Activated naive CD4-positive, alpha-beta T cell treated with anti-CD3 and anti-CD28 coated beads for 36 hours (primary cell): ENCODE data around the gene KCNN1. TPM values are rescaled to one million over a fixed set of nuclear protein-coding genes. Genes with fewer than 3 reads are reported as not detected.
A peak's percentile ranks its signal among the peaks of the same experiment; 100 is the strongest.

Source experiments
- CTCF ChIA-PET: fragments of 350-600 bp; sonication (Branson Sonifier 250); formaldehyde crosslinking; loops from one replicate; lab custom pipeline; 2021; ENCODE audit warnings: antibody characterized with exemption; lab: Charles Lee
- DNase-seq: peaks from one replicate; pipeline ENCODE4 v3.0.0-alpha.2; 2020
- H3K27ac Mint-ChIP-seq: one replicate; pipeline ENCODE4 v1.8.0; 2021; ENCODE audit warnings: mild to moderate bottlenecking, mixed read lengths
- H3K27me3 Mint-ChIP-seq: one replicate; pipeline ENCODE4 v1.8.0; 2021; ENCODE audit warnings: low read depth, mixed read lengths
- H3K36me3 Mint-ChIP-seq: one replicate; pipeline ENCODE4 v1.8.0; 2021; ENCODE audit warnings: low read depth, mixed read lengths
- H3K4me1 Mint-ChIP-seq: one replicate; pipeline ENCODE4 v1.8.0; 2021; ENCODE audit warnings: low read depth, mixed read lengths
- H3K4me3 Mint-ChIP-seq: one replicate; pipeline ENCODE4 v1.8.0; 2021; ENCODE audit warnings: mild to moderate bottlenecking, moderate library complexity, mixed read lengths
- H3K9me3 Mint-ChIP-seq: one replicate; pipeline ENCODE4 v1.8.0; 2021; ENCODE audit warnings: mixed read lengths
- intact Hi-C: fragments of 100-400 bp; cut with micrococcal nuclease; formaldehyde crosslinking; loops from one replicate; pipeline ENCODE4 v1.15.1; 2023
- total RNA-seq, 2 experiments: library from RNA; stranded (reverse); gene quantifications; one replicate each; pipeline ENCODE4 v1.2.3, GENCODE V29; 2021

KCNN1 gene
- total RNA-seq, 2 experiments from 2014 or later: 0.21 to 0.30 TPM

GRCh38 chr19:18009412-18010066, 42.6 kb downstream of the KCNN1 start:
- Mint-ChIP-seq H3K9me3 (no peaks in the 10 kb centered on the region), H3K4me3 (peak overlapping the region; percentile 75), H3K27ac (peak overlapping the region; percentile 86), H3K27me3 (no peaks in the 10 kb centered on the region), H3K4me1 (peaks cover 62% of the 10 kb centered on the region), H3K36me3 (peaks cover 37% of the 10 kb centered on the region)
- CTCF ChIA-PET: interaction anchor here (0.6 to 12.8 kb wide), 4 partner anchors 9 to 151 kb away, joined by 3 to 148 read pairs (median 4); no protein-coding TSS in a partner anchor
- intact Hi-C loops: loop anchor here (2.0 kb wide), 2 partner anchors 13 to 143 kb away; partner anchors contain the start of gene PIK3R2
- peak; percentile 68 for DNase-seq

GRCh38 chr19:18010149-18010548, 43.2 kb downstream of the KCNN1 start:
- Mint-ChIP-seq H3K36me3 (peaks cover 39% of the 10 kb centered on the region), H3K4me3 (no peak overlapping the region), H3K27me3 (no peaks in the 10 kb centered on the region), H3K27ac (no peak overlapping the region), H3K4me1 (peaks cover 64% of the 10 kb centered on the region), H3K9me3 (no peaks in the 10 kb centered on the region)
- no peak for DNase-seq
- CTCF ChIA-PET: interaction anchor here (0.6 to 12.8 kb wide), 4 partner anchors 9 to 136 kb away, joined by 3 to 148 read pairs (median 4); no protein-coding TSS in a partner anchor
- intact Hi-C loops: no loop called here

- intact Hi-C loops: no loop called here
- H3K27ac Mint-ChIP-seq: peak overlapping the region; percentile 85
- H3K27me3 Mint-ChIP-seq: no peaks in the 10 kb centered on the region
- no peaks in the 10 kb centered on the region for H3K9me3 Mint-ChIP-seq
- peak; percentile 30 for DNase-seq
- CTCF ChIA-PET: interaction anchor here (0.5 to 1.4 kb wide), 3 partner anchors 31 to 68 kb away, joined by 3 to 6 read pairs (median 5); no protein-coding TSS in a partner anchor
- H3K36me3 Mint-ChIP-seq: peaks cover 39% of the 10 kb centered on the region
- H3K4me3 Mint-ChIP-seq: no peak overlapping the region
- H3K4me1 Mint-ChIP-seq: peaks cover 66% of the 10 kb centered on the region
Measured at GRCh38 chr19:18013210-18014111, 46.6 kb downstream of the KCNN1 start.

- intact Hi-C loops: no loop called here
- CTCF ChIA-PET: interaction anchor here (1.0 kb wide), 1 partner anchor 44 kb away, joined by 5 read pairs; no protein-coding TSS in a partner anchor
- Mint-ChIP-seq H3K27me3 (no peaks in the 10 kb centered on the region), H3K4me3 (no peak overlapping the region), H3K9me3 (no peaks in the 10 kb centered on the region), H3K36me3 (peaks cover 33% of the 10 kb centered on the region), H3K27ac (peak overlapping the region; percentile 85), H3K4me1 (peaks cover 62% of the 10 kb centered on the region)
- peak; percentile 63 for DNase-seq
Measured at GRCh38 chr19:18014197-18014596, 47.3 kb downstream of the KCNN1 start.

GRCh38 chr19:18016209-18016910, 49.5 kb downstream of the KCNN1 start:
- DNase-seq: no peak
- H3K4me3 Mint-ChIP-seq: no peak overlapping the region
- no peaks in the 10 kb centered on the region for H3K27me3 Mint-ChIP-seq
- H3K9me3 Mint-ChIP-seq: no peaks in the 10 kb centered on the region
- intact Hi-C loops: no loop called here
- H3K27ac Mint-ChIP-seq: no peak overlapping the region
- H3K4me1 Mint-ChIP-seq: peaks cover 61% of the 10 kb centered on the region
- H3K36me3 Mint-ChIP-seq: peaks cover 27% of the 10 kb centered on the region
- CTCF ChIA-PET: interaction anchor here (1.4 kb wide), 1 partner anchor 41 kb away, joined by 5 read pairs; no protein-coding TSS in a partner anchor

GRCh38 chr19:18017275-18018083, 50.6 kb downstream of the KCNN1 start:
- CTCF ChIA-PET: interaction anchor here (0.6 to 1.1 kb wide), 5 partner anchors 22 to 188 kb away, joined by 3 to 5 read pairs (median 3); no protein-coding TSS in a partner anchor
- no peak overlapping the region for H3K4me3 Mint-ChIP-seq
- H3K27ac Mint-ChIP-seq: peak overlapping the region; percentile 46

GRCh38 chr19:18020212-18021085, 53.5 kb downstream of the KCNN1 start:
- H3K27ac Mint-ChIP-seq: peak overlapping the region; percentile 79
- H3K4me3 Mint-ChIP-seq: no peak overlapping the region
- no peaks in the 10 kb centered on the region for H3K9me3 Mint-ChIP-seq
- intact Hi-C loops: loop anchor here (5.0 kb wide), 1 partner anchor 67 kb away; the partner anchor contains the start of gene IL12RB1
- peaks cover 65% of the 10 kb centered on the region for H3K4me1 Mint-ChIP-seq
- CTCF ChIA-PET: no interaction called here
- H3K36me3 Mint-ChIP-seq: peaks cover 3% of the 10 kb centered on the region
- no peak for DNase-seq
- no peaks in the 10 kb centered on the region for H3K27me3 Mint-ChIP-seq

More at GRCh38 chr19:18017275-18018083, 50.6 kb downstream of the KCNN1 start:
- H3K9me3 Mint-ChIP-seq: no peaks in the 10 kb centered on the region
- intact Hi-C loops: no loop called here
- peaks cover 27% of the 10 kb centered on the region for H3K36me3 Mint-ChIP-seq
- no peak for DNase-seq
- peaks cover 70% of the 10 kb centered on the region for H3K4me1 Mint-ChIP-seq
- H3K27me3 Mint-ChIP-seq: no peaks in the 10 kb centered on the region

GRCh38 chr19:18021121-18021755, 54.3 kb downstream of the KCNN1 start:
- Mint-ChIP-seq H3K4me1 (peaks cover 64% of the 10 kb centered on the region), H3K4me3 (peak overlapping the region; percentile 78)
- CTCF ChIA-PET: no interaction called here

GRCh38 chr19:18023622-18024251, 56.8 kb downstream of the KCNN1 start:
- peak; percentile 78 for DNase-seq
- CTCF ChIA-PET: interaction anchor here (0.5 to 2.5 kb wide), 13 partner anchors 13 to 181 kb away, joined by 3 to 8 read pairs (median 4); partner anchors contain the start of gene ARRDC2
- Mint-ChIP-seq H3K36me3 (no peaks in the 10 kb centered on the region), H3K4me3 (peak overlapping the region; percentile 74), H3K27me3 (no peaks in the 10 kb centered on the region), H3K9me3 (no peaks in the 10 kb centered on the region), H3K27ac (peak overlapping the region; percentile 85), H3K4me1 (peaks cover 52% of the 10 kb centered on the region)
- intact Hi-C loops: loop anchor here (2.0 to 5.0 kb wide), 3 partner anchors 15 to 64 kb away; partner anchors contain the start of genes ARRDC2 and IL12RB1

More at GRCh38 chr19:18021121-18021755, 54.3 kb downstream of the KCNN1 start:
- no peaks in the 10 kb centered on the region for H3K9me3 Mint-ChIP-seq
- no peaks in the 10 kb centered on the region for H3K36me3 Mint-ChIP-seq
- intact Hi-C loops: loop anchor here (5.0 kb wide), 1 partner anchor 66 kb away; the partner anchor contains the start of gene IL12RB1
- peak overlapping the region; percentile 79 for H3K27ac Mint-ChIP-seq
- DNase-seq: peak; percentile 80
- H3K27me3 Mint-ChIP-seq: no peaks in the 10 kb centered on the region
